Fibroblast of the conjunctiva (primary cell): ENCODE data around the gene OR5K2.

Source experiments
- DNase-seq: peaks from one replicate; pipeline ENCODE4 v3.0.0-alpha.2; 2010; ENCODE audit warnings: low read depth

The OR5K2 gene

DNA sequence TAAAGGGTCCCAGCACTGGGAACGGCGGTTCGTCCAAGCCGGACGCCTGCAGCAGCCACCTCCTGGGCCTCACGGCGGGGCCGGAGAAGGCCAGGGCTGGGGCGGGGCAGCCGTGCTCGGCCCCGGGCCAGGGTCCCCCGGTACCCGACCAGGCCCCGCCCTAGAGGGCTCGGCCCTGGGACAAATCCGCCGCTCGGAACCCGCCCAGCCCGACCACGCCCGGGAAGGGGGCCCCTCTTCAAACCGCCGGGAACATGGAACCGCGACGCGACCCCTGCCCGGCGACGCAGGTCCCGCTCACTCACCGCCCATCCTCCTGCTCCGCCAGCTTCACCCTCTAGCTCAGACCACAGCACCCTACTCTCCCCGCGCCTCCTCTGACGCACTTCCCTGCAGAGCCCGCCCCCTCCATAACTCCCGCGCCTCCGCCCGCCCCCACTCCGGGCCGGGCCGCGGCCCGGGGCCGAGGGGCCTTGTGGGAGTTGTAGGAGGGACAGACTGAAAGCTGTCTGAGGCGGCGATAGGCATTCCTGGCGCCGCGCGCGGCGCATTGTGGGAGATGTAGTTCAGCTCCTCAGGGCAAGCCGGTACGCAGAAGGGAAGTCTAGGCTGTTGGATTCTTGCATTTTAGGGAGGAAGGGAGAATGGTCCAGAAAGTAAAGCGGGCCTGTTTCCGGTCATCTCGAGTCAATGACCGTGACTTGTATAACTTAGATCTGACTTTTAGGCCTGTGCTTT, 25.2 kb downstream of the OR5K2 start, which contains the start of gene CLDND1:
Gene CLDND1 (minus strand): TSS at position 359 of the 738 bp plus-strand sequence. CDS start 1,478 bp downstream, outside the sequence.
- peak; percentile 92 for DNase-seq

DNA sequence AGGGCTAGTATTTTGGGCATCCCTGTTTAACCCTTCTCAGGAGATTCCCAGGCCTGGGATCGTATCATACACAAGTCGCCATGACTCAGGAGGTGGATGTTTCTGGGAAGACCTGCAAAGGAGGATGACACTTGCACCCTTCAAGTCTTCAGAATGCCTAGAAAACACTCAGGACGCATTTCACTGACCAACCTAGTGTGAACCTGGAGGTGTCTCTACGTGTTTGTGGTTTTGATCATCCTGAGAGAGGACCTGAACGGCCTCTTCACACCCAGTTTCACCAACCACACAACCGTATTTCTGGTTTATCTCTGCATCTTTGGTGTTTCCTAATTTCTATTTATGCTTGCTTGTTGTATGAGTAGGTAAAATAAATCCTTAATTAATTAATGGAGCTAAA, 28.0 kb downstream of the OR5K2 start:
- no peak for DNase-seq

DNA sequence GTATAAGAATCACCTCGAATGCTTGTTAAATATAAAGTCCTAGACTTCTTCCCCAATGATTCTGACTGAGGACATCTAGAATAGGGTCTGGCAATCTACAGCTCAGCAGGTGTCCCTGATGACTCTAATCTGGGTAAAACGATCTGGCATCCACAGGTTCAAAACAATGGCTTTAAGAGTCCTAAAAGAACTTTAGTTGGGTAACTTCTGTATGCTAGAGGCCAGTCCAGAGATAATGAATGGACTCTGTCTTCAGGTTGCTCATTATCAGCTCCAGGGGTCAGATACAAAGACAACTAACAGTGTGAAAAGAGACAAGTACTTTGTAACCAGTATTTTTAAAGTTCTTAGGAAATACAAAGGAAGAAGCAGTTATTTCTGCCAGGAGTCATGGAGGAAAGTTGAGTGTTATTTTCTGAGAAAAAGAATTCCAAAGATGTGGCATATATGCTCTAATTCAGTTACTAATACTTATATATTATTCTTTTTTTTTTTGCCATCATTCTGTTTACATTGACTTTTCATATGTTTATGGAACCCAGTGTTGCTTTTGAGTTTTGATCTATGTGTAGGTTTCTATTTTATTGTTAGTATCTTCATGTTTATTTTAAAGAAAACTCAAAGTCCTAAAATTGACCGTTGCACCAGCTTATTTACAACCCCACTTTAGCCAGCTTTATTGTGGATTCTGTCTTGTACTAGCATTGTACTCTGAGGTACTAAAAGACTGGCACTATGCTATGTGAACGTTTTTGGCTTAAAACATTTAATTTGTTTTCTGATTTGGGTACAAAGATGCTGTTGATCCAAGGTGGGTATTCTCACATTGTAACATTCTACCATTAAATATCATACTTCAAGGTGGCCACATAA, 31.2 kb downstream of the OR5K2 start:
- DNase-seq: no peak

DNA sequence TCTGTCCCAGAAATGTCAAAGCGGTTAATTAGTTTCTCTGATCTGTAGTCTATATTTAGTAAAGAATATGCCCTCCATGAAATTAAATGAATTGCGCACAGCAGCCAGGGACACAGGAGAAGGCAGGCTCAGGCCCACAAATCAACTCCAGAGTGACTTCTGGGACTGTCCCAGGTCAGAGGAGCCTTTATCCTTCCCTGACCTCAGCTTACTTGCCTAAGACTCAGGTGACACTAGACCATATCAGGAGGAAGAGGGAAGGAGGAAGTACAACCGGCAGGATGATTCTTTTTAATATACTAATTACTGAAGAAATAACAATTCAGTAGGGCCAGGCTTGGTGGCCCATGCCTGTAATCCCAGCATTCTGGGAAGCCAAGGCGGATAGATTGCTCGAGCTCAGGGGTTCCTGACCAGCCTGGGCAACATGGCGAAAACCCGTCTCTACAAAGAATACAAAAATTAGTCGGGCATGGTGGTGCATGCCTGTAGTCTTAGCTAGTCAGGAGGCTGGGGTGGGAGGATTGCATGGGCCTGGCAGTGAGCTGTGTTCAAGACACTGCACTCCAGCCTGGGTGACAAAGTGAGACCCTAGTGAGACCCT, 32.5 kb downstream of the OR5K2 start:
- no peak for DNase-seq

DNA sequence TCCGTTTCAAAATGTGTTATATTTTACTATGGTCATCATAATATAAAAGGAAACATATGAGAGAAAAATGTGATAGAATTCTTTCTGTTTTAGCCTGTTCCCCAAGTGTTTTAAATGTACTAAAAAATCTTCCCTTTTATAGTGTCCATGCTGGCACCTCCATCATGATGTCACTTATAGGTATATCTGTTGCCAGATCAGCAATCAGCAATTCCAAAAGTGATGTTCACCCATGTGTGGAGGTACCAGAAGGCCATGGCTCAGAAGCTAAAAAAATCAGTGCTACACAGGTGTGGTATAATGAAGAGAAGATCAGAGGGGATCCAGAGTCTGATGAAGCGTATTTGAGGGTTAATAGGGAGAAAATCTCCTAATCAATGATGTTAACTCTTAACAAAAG, 33.2 kb downstream of the OR5K2 start:
- DNase-seq: no peak

DNA sequence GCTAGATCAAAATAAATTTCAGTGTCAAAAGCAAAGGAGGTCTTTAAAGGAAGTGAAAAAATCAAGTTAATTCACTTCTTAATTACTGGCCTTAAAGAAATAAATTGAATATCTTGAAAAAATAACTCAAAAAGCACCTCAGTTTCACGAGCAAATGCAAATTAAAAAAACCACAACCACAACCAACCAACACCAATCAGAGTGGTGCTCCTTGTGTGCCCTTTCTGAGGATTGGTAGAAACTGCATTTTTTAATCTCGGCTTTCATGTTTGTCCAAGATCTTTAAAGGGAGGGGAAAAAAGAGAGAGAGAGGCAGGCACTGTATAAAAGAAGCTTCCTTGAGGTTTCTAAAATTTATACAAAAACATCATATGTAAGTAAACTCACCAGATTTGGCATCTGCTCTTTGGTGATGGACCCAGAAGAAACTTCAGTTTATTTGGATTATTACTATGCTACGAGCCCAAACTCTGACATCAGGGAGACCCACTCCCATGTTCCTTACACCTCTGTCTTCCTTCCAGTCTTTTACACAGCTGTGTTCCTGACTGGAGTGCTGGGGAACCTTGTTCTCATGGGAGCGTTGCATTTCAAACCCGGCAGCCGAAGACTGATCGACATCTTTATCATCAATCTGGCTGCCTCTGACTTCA, 34.3 kb downstream of the OR5K2 start, which contains the start of gene GPR15:
Gene GPR15 (plus strand): TSS at position 357 of the 653 bp plus-strand sequence. CDS start 56 bp downstream, at position 413.
- DNase-seq: no peak

DNA sequence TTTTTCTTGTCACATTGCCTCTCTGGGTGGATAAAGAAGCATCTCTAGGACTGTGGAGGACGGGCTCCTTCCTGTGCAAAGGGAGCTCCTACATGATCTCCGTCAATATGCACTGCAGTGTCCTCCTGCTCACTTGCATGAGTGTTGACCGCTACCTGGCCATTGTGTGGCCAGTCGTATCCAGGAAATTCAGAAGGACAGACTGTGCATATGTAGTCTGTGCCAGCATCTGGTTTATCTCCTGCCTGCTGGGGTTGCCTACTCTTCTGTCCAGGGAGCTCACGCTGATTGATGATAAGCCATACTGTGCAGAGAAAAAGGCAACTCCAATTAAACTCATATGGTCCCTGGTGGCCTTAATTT, 34.8 kb downstream of the OR5K2 start:
- DNase-seq: no peak

DNA sequence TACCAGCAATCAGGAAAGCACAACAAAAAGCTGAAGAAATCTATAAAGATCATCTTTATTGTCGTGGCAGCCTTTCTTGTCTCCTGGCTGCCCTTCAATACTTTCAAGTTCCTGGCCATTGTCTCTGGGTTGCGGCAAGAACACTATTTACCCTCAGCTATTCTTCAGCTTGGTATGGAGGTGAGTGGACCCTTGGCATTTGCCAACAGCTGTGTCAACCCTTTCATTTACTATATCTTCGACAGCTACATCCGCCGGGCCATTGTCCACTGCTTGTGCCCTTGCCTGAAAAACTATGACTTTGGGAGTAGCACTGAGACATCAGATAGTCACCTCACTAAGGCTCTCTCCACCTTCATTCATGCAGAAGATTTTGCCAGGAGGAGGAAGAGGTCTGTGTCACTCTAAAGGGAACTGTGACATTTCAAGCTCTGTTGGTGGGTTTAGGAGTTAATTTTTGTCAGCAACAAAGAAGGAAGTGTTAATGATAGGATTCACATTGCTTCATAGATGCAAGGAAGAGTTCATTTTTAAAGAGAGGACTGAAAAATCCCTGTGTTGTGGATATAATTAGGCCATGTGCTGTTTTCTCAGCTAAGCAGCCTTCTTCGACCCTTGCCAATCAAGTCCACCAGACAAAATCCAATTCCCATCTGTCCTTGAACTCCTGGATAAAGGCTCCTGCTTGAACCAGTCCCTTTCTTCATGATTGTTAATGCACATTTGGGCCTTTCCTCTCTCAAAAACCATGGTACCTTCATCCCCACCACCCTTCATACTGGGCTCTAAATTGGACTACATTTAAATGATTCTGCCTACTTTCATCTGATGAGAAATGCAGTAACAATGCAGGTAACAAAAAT, 35.5 kb downstream of the OR5K2 start:
- DNase-seq: no peak

DNA sequence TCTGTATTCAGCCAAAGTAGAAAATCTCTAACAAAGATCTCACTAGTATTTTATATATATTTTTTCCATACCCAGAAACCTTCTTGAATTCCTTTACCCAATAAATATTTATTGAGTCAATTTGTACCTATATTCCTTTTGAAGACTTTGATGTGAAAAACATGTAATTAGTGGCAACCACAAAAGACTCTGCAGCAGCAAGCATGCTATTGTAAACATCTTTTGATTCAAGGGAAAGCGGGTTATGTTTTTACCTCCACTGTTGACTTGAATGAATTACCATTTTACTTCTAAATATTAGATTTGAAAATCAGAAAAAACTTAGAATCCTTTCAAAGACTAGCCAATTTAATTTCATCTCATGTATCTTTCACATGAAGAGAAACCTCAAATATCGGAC, 36.7 kb downstream of the OR5K2 start:
- no peak for DNase-seq

DNA sequence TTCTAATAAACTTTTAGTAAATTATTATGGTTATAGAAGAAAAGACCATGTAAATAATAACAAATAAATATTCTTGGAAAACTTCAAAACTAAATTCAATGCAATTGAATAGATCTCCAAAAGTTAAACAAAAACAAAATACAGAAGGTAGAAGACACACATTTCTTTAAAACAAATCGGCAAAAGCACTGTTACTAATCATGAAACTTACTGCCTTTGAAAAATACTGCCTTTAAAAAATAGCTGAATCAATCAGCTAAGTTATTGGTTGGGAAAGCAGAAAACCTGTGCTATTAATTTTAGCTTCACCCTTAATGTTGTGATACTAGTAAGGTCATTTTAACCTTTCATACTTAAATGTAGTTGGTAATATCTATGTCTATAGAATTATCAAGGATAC, 37.3 kb downstream of the OR5K2 start:
- no peak for DNase-seq

DNA sequence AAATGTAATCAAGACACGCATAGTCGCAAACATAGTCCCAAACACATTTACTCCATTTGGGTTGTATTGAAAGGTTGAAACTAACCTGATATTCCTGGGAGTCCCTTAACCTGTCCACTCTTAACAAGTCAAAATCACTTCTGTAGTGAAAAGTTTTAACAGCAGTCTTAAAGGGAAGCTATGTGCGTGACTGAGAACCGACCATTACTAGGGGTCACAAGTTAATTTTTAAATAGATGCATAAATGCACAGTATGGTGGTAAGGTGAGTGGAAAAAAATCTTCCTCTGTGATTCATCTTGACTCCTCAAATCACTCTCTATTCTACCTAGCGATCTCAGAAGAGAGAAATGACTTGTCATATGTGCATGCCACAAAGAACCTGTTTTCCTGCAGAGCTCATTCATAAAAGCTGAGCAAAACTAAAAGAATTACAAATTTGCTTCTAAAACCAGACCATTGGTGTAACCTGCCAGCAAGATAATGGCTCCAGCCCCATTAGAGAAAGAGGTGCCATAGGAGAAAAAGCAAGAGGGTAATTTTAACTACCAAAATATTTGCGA, 39.1 kb downstream of the OR5K2 start:
- no peak for DNase-seq

DNA sequence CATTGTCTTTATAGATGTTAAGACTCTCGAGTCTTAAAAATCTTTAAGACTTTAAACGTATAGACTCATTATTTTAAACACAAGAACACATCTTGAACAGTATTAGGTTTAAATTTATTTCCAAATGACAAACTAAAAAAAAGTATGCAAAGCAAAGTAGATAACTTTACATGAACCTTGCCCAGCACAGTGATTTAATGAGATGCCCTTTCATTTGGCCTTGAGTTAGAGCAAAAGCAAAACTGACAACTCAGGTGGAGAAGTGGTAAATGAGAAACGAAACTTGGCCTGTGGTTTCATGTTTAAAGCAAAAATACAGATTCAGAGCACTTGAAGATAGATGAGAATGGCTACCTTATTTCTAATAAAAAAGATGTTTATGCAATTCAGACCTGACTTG, 42.9 kb downstream of the OR5K2 start:
- DNase-seq: no peak

DNA sequence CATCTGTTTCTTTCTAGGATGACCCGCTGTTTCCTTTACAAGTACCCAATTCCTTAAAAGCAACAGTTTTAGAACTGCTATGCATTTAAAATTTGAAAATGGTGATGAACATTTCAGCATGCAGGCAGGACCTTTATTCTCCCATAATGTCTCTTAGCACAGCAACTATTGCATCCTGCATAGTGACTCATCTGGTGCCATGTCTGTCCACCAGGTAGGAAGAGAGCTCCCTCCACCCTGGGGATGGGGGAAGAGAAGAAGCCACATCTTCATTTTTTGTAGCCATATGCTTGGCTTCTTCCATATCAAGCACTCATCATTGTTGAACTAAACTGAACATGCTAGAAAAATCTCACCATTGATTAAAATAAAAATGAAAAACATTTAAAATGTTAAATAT, 44.2 kb downstream of the OR5K2 start:
- DNase-seq: no peak

DNA sequence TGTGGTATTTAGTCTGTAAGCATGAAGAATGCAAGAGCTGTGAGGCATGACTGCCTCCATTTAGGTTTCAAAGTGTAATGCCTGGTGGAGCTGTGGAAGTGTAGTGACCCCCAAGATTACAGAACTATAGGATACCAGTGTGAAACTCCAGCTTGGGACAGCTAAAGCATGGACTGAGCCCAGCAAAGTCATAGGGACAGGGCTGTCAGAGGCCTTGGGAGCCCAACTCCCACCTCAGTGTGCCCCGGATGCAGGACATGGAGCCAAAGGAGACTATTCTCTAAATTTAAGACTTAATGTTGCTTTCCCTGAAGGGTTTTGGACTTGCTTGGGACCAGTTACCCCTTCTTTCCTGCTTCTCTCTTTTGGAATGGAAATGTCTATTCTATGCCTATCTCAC, 45.1 kb downstream of the OR5K2 start:
- DNase-seq: no peak

DNA sequence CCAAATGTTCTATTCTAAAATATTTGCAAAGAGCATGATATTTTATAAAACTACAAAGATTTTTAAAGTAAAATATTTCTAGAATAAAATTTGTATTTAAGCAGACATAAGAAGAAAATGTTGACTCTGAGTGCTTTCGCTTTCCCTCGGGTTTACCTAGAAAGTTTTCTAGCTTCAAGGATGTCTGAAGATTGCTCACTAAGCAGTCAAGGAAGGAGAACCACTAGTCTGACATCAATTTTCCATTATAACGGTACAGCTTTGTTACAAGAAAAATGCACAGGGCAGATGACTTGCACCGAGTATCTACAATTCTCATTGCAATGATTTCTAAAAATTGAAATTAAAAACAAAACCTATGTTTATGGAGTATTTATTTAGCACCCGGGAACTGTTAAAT, 48.5 kb downstream of the OR5K2 start:
- no peak for DNase-seq
